HG03064 (cell line): ENCODE measurements around the gene FAM184B.
"Not testable (repeated sequence)": the region's sequence is repeated elsewhere in the genome, so short reads cannot be mapped to it uniquely, and the experiment has no call there.

Experiments
- ATAC-seq: cut with Tn5 transposase; IDR thresholded peaks from one replicate; pipeline ENCODE4 v1.9.1; 2021; ENCODE audit warnings: low read depth; ENCODE audit not compliant: unreplicated experiment

The FAM184B gene

DNA sequence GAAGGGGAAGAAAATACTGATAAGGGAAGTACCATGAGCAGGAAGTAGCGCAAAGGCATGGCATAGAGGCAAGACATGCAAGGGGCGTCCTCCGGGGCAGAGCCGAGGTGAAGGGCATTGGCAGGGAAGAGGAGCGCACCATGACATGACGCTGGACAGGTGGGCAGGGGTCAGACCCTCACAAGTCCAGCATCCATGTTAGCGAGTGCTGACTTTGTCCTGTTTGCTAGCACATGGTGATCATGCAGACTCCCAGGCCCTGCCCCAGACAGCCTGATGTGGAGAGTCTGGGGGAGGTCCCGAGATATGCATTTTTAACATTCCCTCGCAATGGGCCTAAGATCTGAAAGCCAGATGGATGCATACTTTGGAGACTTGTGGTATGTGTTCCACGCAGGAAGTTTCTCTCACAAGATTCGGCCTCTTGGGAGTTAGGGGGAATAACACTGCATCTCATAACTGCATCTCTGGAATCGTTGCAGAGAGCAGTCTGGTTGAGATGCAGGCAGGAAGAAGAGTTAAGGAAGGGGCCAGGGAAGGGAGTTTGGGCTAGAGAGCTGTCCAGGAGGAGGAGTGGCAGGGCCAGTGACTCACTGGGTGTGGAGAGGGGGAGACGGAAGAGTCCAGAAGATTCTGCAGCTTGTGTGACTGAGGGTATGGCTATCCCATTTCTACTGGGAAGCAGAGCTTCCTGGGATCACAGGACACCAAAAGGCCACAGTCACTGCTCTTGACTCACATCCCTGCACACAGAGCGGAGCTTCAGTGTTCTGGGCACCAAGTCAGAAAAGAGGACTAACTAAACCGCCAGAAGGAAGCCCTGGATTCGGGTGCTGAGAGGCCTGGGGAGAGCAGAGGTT lies 59.7 kb downstream of the FAM184B start:
- no peak for ATAC-seq

DNA sequence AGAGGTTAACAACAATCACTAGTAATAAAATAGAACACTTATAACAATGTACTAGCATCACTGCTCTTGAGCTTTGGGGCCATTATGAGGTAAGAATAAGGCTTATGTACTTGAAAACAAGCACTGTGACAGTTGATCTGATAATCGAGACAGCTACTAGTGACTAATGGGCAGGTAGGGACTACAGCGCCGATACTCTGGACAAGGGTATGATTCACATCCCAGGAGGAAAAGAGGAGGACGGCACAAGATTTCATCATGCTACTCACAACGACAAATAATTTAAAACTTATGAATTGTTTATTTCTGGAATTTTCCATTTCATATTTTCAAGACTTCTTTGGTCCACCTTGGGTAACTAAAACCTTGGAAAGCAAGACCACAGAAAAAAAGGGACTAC lies 62.3 kb downstream of the FAM184B start:
- no peak for ATAC-seq

DNA sequence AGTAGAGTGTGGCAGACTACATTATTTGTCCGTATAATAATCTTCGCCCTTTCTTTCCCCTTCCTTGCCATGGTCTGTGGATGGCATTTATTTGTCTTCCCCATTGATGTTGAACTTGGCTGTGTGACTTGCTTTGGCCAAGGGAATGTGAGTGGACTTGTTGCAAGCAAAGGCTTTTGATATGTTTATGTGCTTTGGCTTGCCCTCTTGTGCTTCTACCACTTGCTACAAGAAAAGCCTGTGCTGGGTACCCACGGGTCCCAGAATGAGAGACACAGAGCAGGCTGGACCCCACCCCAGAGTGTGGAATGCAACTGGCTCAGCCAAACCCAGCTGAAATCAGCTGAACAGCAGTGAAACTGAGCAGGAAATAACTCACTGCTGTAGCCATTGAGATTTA lies 63.0 kb downstream of the FAM184B start:
- no peak for ATAC-seq

DNA sequence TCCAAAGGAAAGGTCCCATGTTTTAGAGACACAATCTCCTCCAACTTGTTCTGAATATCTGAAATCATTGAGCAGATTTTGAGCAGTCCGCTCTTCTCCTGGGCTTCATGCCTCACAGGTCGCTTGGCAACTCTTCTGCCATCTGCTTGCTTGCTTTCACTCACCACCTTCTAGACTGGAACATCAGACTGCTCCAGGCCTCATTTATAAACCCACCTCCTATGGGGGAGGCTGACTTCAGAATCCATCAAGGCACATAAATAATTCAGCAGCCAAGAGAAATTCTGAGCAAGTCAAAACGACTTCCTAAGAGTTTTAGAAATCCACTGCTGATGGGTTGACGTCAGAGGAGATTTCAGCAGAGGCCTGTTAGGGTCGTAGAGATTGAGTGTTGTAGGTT lies 64.1 kb downstream of the FAM184B start:
- ATAC-seq: no peak

DNA sequence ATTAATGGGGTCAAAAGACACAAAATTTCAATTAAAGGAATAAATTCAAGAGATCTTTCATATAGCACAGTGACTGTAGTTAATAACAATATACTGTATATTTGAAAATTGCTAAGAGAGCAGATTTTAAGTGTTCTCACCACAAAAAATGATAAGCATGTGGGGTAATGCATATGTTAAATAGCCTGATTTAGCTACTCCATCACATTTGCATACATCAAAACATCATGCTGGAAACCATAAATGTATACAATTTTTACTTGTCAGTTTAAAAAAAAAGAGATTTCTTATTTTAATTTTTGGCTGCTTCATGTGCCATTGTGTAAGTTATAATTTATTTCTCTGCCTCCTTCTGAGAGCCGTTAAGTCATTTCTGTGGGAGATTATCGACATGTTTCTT lies 65.9 kb downstream of the FAM184B start:
- no peak for ATAC-seq

DNA sequence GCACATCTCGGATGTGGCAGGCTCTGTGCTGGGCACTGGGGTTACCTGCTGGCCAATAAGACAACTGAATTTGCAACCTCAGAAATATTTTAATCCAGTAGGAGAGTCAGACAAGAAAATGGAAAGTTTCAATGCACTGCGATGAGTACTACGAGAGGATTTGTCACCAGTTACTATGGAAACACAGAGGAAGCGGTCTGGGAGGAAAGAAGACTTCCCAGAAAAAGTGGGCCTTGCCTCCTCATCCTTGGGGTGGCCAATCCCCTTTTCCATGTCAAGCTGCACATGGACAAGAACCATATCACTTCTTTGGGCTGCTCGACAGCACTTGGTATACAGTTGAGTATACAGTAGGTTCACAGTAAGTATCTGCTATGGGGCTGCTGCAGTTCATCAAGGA lies 67.6 kb downstream of the FAM184B start:
- no peak for ATAC-seq

DNA sequence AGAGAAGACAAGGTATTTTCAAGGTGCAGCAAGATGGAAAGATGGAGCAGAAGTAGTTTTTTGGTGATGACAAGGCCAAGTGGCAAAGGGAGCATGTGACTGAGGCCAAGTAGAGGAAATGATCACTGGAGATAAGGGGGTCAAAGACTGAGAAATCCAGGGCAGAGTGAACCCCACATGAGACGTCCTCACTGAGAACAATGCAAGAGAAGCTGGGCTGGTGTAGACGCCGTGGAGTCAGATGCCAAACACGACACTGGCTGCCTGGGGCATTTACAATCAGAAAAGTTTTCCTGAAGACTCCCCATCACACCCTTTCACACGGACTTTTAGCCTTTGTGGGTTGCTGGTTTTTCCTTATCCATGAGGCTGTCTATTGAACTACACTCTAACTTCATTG lies 69.3 kb downstream of the FAM184B start:
- ATAC-seq: no peak

DNA sequence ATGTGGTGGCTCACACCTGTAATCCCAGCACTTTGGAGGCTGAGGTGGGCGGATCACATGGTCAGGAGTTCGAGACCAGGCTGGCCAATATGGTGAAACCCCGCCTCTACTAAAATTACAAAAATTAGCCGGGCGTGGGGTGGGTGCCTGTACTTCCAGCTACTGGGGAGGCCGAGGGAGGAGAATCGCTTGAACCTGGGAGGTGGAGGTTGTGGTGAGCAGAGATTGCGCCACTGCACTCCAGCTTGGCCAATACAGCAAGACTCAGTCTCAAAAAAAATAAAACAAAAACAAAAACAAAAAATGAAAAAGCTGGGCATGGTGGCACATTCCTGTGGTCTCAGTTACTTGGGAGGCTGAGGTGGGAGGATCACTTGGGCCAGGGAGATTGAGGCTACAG lies 70.2 kb downstream of the FAM184B start:
- ATAC-seq: not testable (repeated sequence)

DNA sequence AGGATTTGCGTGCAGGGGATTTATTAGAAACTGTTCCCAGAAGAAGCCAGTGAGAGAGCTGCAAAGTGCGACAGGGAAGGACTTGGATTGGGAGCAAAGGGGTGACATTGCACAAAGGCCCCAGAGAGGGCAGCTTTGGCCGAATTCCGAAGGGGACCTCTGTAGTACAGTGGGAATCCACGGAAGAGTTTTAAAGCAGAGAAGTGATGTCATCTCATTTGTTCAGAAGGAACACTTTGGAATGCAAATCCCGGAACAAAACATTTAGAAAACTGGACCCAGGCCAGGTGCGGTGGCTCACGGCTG lies 71.7 kb downstream of the FAM184B start:
- no peak for ATAC-seq

DNA sequence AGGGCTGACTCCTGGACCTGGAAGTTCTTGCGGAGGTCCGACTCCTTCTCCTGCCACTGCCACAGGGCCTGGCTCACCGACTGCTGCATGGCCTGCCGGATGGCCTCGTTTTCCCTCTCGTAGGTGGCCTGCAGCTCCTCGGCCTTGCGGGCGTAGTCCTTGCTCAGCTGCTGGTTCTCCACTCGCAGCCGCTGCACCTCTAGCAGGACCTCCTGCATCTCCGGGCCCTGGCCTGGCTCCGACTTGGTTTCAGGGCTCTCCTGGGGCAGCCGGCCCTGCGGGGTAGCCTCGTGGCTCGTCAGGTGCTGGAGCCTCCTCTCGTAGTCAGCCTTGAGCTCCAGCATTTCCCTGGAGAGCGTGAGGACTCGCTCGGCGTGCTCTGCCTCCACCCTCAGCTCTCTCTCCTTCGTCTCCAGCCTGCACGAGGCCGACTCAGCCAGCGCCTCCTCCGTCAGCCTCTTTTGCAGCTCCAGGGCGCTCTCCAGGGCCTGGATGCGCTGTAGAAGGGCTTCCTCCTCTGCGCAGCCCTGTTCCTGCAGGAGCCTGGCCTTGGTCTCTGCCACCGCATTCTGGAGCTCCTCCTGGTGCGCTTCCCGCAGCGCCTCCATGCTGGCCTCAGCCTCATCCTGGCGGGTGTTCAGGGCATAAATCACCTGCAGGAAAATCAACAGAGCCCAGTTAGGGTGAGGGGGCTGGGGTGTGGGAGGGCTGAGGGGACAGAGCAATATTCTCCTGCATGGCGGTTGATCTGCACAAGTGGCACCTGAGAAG lies 72.2 kb downstream of the FAM184B start:
- ATAC-seq: no peak

DNA sequence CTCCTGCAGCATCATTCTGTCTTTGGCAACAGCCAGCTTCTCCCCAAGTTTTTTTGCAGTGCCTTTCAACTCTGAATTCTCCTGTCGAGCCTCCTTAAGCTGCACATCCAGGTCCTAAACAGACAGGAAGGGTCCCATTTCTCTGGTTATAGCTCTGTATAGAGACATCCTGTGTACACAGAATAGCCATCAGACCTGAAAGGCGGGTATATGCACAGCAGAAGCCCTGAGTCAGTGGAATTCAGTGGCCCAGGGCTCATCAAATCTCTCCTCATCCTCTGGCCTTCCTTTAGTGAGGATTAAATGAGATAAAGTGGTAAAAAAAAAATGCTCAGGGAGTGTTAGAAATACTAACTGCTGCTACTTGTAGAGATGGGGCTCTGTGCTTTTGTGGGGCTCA lies 73.8 kb downstream of the FAM184B start:
- ATAC-seq: no peak

DNA sequence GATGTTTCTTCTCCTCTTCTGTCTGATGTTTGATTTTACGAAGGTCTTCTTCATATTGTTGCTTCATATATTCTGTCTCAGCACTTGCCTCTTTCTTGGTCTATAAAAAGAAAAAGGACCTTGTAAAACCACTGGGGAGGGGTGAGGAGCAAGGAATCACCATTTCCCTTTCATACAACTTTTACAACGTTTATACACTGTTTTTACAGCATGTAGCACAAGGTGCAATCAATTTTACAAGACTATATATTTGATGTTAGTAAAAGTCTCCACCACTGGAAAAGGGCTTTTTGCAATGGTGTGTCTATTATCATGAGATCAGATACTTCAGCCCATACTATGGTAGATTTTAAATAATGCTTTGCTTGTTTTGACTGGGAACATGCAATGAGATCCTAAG lies 76.3 kb downstream of the FAM184B start:
- no peak for ATAC-seq

DNA sequence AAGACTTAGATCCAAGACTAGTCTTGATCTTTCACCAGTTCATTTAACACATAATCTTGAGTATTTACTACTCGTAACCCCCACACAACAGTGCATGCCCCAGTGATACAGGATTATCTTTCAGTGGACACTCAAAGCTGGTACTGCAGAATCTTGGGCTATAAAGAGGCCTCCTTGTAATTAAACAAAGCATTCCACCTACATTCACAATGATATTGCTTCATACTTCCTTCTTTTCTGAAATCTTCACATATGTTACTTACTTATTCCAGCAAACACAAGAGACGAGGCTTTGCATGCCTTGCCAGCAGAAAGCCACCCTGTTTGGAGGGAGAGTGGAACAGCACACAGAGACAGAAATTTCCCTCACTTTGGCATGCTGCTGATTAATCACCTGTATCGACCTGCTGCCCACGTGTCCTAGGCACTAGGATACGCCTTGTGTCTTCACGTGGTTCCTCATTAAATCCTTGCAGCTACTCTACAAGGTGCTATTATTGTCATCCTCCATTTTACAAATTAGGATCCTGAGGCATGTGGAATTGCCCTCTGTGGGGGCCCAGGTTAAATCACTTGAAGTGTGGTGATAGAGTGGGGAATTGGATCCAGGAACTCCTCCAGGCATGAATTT lies 77.3 kb downstream of the FAM184B start:
- no peak for ATAC-seq

DNA sequence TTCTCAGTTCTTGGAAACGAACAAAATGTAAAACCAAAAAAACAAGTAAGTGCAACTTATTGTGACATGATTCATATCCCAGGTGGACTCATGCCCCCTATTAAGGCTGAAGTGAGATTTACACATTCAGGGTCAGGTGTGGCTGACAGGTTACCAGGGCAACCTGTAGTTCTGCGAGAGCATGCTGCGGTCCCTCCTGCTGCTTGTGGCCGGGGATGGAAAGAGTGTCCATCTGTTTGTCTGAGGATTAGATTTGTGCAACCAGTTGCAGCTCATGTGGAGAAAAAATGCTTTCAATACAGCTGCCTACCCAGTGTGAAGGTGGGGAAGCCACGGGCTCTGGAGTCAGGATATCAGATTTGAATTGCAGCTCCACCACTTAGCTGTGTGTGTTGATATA lies 78.8 kb downstream of the FAM184B start:
- ATAC-seq: no peak

DNA sequence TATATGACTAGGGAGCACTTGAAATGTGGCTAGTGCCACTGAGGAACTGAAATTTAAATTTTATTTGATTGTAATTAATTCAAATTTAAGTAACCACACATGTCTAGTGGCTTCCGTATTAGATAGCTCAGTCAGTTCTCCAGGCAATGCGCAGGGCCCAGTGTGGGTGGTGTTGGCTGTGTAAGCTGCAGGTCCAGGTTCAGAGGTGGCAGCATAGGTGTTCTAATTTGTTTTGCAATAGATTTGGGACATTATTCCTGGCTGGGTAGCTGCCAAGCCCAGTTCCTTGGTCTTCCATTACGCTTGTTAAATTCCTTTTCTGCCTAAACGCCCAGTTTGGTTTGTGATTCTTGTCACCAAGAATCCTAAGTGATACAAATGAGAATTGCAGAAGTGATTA lies 79.5 kb downstream of the FAM184B start:
- ATAC-seq: no peak

DNA sequence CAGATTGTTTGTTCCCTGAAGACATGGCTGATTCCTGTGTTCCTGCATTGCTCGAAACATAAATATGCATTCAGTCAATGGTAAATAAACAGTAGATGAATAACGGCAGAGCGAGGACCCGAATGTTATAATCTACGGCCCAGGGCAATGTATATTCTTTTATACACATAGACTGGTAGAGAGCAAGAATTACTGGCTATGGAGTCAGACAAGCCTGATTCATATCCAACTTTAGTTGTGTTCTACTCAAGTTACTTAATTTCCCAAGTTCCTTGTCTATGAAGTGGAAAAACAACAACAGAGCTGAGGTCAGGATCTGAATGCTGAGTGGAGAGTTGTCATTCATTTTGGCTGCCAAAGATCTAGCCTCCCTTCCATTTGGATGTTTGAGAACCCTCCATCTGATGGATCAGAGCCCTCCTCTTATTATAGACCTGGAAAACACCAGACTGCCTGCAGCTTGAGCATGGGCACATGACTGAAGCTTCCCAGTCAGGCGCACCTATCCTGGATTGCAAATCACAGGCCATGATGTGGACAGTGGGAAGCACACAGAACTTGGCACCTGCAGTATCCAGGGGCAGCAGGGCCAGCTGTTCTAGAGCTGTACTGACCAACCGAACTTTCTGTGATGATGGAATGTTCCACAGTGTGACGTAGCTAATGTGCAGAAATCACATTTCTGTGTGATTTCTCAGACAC lies 80.1 kb downstream of the FAM184B start:
- ATAC-seq: no peak

DNA sequence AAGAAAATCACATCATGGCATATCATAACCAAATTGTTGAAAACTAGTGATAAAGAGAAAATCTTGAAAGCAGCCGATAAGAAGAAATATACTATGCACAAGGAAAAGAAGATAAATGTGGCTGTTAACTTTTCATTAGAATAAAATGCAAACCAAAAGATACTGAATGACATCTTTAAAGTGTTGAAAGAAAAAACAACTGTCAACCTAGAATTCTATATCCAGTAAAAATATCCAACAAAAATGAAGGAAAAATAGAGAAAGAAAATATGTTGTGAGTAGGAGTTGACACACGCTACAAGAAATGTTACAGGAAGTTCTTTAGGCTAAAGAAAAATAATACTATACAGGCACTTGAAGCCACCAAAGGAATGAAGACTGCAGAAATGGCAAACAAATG lies 82.0 kb downstream of the FAM184B start:
- ATAC-seq: no peak

DNA sequence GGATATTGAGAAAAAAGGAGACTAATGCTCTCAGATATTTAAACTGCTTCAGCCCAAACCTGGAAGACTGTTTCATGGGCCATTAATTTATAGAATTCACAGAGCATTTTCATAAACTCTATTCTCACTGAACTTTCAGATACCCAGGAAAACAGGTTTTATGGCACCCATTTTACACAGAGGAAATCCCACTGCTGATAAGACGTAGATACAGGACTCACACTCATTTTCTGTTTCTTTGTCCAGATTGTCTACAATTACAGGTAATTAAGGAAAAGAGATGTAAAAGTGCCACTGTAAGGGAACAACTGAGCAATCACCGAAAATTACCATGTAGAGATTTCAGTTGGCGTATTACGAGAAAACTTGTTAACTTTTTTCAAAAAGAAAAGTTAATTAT lies 83.3 kb downstream of the FAM184B start:
- no peak for ATAC-seq

DNA sequence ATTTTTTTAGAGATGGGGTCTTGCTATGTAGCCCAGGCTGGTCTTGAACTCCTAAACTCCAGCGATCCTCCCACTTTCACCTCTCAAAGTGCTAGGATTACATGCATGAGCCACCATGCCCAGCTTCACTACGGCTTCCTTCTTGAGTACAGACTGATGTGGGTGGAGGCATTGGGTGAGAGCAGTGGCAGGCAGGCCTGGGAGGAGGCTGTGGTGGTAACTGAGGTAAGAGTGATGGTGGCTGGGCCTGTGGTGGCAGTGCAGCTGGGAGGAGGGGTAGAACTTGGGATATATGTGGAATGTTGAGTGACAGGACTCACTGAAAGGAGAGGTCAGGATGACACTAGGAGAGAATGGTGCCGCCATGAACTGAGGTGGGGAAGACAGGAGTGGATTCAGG lies 86.1 kb downstream of the FAM184B start:
- ATAC-seq: no peak

DNA sequence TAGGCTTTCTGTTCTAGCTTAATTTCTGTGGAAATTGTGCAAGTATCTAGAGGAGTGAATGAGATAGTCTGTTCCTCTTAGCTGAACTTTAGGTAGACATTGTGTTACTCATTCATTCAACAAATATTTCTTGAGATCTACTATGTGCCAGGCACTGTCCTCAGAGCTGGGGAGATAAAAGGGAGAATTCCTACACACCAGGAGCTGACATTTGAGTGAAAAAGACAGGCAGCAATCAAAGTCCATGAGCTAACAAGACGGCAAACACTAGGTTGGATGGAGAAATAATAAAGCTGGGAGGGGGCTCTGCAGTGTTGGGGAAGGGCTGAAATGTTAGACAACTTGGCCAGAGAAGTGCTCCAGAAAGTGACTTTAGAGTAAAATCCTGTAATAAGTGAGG lies 86.9 kb downstream of the FAM184B start:
- ATAC-seq: no peak

DNA sequence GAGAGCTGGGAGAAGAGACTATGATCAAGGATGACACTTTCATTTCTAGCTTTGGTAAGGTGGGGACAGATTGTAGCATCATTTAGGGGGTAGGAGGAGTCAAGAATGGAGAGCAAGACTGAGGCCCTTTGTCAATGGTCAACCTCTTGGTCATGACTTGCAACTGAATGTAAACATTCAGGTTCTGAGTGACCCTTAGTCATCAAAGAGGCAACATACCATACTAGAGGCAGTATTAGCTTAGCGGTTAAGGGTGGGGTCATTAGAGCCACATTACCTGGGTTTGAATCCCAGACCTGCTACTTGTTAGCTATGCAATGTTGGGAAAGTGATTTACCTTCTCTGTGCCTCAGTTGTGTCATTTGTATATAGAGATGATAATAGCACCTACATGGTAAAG lies 90.5 kb downstream of the FAM184B start:
- no peak for ATAC-seq
